HG03135 (cell line): ENCODE measurements around the gene MGMT.

Experiments
- ATAC-seq: cut with Tn5 transposase; IDR thresholded peaks from one replicate; pipeline ENCODE4 v1.9.1; 2021; ENCODE audit warnings: mild to moderate bottlenecking, moderate library complexity; ENCODE audit not compliant: unreplicated experiment

Gene MGMT

DNA sequence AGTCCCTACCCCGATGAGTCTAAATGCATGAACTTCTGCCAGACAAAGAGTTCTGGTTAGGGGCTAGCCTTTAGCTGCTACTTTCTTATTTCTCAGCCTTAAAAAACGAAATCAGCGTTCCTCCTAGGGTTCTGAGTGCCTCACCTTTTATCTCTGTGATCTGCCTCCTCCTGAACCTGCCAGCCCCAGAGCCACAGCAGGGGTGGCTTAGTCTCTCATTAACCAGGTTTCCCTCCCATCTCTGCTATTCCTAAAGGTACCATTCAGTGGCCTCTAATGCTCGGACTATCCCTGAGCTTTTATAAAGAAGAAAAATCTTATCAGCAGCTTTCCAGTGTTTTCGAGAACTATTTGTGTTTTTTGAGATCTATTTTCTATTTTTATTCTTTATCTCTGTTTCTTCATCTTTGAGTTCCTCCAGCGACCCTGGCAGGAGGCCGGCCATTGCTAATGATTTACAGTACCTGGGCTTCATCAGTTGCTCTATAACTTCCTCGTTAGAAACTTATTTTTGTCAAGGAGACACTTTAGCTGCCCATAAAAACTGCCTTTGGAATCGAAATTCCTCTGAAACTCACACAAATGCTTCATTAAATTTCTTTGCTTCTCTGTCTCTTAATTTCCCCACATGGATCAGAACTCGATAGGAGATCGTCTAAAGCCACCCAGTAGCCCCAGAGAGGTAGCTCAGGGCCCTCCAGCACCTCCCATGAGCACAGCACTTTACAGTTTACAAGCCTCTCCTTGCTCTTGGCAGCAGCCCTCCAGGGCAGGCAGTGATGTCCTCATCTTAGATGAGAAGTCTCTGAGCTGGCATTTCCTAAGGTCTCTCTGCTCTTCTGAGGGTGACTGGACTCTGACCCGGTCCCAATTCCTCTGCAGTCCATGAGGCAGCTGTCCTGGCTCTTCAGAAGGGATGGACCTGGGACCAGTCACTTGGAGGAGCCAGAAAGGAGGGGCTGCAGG, 347.9 kb downstream of the MGMT start:
- no peak for ATAC-seq

DNA sequence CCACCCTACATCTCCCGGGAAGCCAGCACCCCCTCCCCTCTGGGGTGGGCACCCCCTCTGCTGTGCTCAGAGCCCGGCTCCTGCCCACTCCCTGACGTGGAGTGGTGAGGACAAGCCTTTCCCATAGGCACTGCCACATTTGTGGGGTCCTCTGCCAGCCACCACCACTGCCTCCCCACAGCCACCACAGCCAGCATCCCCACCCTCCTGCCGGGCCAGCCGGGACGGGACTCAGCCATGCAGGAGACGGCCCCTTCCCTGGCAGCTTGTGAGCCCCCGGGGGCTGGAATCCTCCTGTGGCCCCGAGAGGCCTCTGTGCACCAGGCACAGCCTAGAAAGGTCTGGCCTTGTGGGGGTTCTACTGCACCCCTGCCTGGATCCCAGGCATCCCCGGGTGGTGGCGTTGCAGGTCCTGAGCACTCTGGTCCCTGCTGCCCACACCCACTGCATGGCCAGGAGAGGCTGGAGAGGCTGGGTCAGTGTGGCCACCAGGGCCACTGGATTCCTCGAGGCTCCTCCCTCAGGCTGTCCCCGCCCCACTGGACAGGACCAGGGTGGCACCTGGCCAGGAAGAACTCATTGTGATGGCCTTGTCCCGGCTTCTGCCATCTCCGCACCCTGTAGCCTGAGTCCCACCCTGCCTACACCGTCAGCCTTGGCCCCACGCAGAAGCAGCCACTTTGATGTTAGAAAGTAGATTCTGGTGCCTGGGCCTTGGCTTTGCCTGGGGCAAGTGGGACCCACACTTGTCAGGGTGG, 349.0 kb downstream of the MGMT start:
- no peak for ATAC-seq

DNA sequence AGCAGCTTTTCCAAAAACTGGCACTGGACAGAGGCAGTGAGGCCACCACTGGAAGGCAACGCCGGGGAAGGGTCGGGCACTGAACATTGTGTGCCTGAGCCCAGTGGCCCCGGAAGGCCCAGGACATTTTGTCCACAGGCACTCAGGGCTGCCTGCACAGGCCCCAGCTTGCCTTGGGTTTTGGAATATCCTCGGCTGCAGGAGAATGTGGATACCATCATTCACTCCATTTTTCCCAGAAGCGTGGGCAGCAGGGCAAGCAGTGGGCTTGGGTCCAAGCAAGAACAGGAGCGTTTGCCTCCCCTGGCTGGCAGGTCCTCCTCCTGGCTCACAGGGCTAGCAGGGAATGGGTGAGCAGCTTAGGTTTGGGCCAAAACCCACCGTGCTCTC, 349.6 kb downstream of the MGMT start:
- no peak for ATAC-seq
